ENCODE results near the gene CARNS1. TPM values are rescaled to one million over a fixed set of nuclear protein-coding genes. Genes with fewer than 3 reads are reported as not detected.

The CARNS1 gene
- total and polyA plus RNA-seq, 2 of the 13 experiments (the other 11 are each of a cell fraction or from before 2014, with no cell fraction given), result not detected

GRCh38 chr11:67413266-67413849 is 2.1 kb upstream of the CARNS1 start:
- DNase-seq (ENCODE audit: low spot score) (no peak), FAIRE-seq (no peak), ATAC-seq (peak; percentile 17)
- no TSS peak for BruUV-seq (replicated peaks)
- no peaks in the 10 kb centered on the region for H4K20me1 ChIP-seq (ENCODE audit: insufficient read depth, low read length)
- ChIA-PET CTCF (ENCODE audit: low intra/inter-chr PET ratio, low total read pairs) (no interaction called here), POLR2A (interaction anchor here (1.2 to 1.3 kb wide), 2 partner anchors 12 to 14 kb away, joined by 3 to 4 read pairs; partner anchors contain the start of genes PPP1CA and RPS6KB2)
- peaks cover 10 to 65% of the 10 kb centered on the region in 2 experiments; a peak in 4 of 5 replicates for H3K27me3 ChIP-seq (ENCODE audit: control insufficient read depth in 1 of 2, insufficient read depth in 2 of 2, low read length in 2 of 2)
- H3K79me2 ChIP-seq (ENCODE audit: insufficient read depth, low read length), result no peaks in the 10 kb centered on the region
- H3K4me1 ChIP-seq (ENCODE audit: insufficient read depth, low read length), result peaks cover 68% of the 10 kb centered on the region
- intact Hi-C loops (cut with micrococcal nuclease; ENCODE audit: unreplicated experiment) (no loop called here), in situ Hi-C loops (cut with HindIII; ENCODE audit: extremely low pct_ligation_motif_present, low pct_unique_long_range_greater_than_20kb) (no loop called here)
- no peaks in the 10 kb centered on the region for H3K9me3 ChIP-seq (ENCODE audit: low read length)
- H3K27ac ChIP-seq (ENCODE audit: extremely low read length, insufficient read depth, low read length), result no peak overlapping the region
- no peak for TF ChIP-seq SIN3A (IDR thresholded peaks at IDR 0.05; ENCODE audit: borderline replicate concordance, low read depth, low read length)
- TF ChIP-seq PATZ1 (CRISPR knock-in tag; IDR thresholded peaks at IDR 0.05), result 0 out of 2 replicates have a peak, but pooled peaks have one; percentile 24
- TF ChIP-seq ZNF263 (CRISPR knock-in tag; IDR thresholded peaks at IDR 0.05), result 0 out of 2 replicates have a peak, but pooled peaks have one; percentile 18
- no peak overlapping the region for H2AFZ ChIP-seq (ENCODE audit: low read length)
- H3K36me3 ChIP-seq (replicated peaks in 1 of 2; ENCODE audit: control insufficient read depth in 1 of 2, insufficient read depth in 2 of 2, low read length in 2 of 2), result no peaks in the 10 kb centered on the region
- H3K4me3 ChIP-seq (replicated peaks in 1 of 3; ENCODE audit: insufficient read depth in 1 of 3, low read depth in 2 of 3, low read length in 3 of 3), result no peak overlapping the region
- 10% methylated on average over 2 of the region's 2 CpGs for WGBS (ENCODE audit: low lambda C conversion rate)
- H3K9ac ChIP-seq (ENCODE audit: insufficient read depth, low read depth, low read length), result no peak overlapping the region
- no peak overlapping the region for H3K4me2 ChIP-seq (ENCODE audit: low read depth, low read length)
